HG03378 (cell line): Measurements from ENCODE around the gene DNER.
"Not testable (repeated sequence)": the region's sequence is repeated elsewhere in the genome, so short reads cannot be mapped to it uniquely, and the experiment has no call there.

Experiments used
- ATAC-seq: cut with Tn5 transposase; IDR thresholded peaks from one replicate; pipeline ENCODE4 v1.9.1; 2021; ENCODE audit warnings: mild to moderate bottlenecking, moderate library complexity; ENCODE audit not compliant: unreplicated experiment

The DNER gene

DNA sequence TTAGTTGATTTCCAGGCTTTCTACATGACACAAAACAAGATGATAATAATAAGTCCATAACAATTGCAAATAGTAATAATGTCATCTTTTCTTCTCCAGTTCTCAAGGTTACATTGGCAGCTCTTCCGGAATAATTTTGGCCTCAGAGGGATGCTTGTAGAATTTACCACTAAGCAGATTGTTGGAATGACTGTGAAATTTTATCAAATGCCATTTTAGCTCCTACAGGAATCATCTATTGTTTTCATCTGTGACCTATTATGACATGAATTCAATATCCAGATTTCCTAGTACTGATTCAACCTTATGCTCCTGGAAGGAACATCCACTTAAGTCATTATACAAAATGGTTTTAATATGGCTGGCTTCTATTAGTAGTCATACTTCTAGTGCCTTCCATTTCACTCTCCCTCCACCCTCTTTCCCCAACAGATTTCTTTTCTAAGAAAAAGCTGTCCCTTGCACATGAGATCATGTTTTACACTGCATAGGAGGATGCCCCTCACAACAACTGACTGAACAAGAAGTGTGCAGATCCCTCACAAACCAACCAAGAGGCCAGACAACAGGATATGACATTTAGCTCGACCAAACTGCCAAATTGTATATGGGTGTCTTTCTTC lies 200.0 kb downstream of the DNER start:
- ATAC-seq = no peak

DNA sequence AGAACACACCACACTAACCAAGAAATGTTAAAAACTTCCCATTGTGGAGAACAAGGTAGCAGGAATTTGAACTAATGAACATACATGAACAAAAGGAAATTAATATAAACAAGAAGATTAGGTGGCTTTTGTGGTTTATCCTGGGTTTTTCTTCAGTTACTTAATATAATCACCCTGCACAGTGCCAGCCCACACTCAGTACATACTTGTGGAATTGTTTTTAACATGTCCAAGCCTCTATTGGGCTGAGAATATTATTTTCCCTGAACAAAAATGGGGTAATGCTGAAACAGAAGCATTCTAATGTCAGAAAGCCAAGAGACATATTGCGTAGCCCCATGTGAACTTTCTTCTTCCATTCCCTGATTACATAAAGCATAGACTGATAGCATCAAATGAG lies 202.8 kb downstream of the DNER start:
- ATAC-seq = no peak

DNA sequence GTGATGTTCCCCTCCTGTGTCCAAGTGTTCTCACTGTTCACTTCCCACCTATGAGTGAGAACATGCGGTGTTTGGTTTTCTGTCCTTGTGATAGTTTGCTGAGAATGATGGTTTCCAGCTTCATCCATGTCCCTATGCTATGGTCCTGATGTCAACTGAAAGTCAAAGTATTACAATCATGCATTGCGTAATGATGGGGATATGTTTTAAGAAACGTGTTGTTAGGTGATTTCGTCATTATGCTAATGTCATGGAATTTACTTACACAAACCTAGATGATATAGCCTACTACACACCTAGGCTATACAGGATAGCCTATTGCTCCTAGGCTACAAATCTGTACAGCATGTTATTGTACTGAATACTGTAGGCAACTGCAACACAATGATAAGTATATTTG lies 207.7 kb downstream of the DNER start:
- ATAC-seq = not testable (repeated sequence)

DNA sequence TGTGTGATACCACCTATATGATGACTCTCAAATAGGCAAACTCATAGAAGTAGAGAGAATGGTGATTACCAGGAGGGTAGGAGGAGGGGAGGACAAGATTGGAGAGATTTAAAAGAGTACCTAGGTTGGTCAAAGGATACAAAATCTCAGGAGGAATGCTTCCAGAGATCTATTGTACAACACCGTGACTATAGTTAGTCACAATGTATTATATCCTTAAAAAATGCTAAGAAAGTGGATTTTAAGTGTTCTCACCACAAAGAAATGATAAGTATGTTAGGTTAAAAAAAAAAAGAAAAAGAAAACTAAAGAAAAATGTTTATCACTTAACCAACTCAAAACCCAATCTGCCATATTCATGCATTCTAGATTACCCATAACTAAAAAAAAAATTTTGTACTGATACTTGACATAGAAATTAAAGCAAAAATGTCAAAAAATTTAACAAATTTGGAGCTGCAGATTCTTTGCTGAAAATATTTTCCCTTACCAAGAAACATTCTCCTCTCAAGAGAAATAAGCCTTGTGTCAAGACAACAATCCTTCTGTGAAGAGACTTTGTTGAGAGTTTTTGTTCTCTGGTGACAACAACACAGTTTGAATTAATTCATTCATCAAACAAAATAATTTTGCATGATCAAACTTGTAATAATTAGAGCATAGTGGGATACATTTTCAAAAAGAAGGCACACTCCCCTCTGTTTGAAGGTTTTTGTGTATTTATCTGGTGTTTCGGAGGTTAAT lies 213.1 kb downstream of the DNER start:
- ATAC-seq = no peak

DNA sequence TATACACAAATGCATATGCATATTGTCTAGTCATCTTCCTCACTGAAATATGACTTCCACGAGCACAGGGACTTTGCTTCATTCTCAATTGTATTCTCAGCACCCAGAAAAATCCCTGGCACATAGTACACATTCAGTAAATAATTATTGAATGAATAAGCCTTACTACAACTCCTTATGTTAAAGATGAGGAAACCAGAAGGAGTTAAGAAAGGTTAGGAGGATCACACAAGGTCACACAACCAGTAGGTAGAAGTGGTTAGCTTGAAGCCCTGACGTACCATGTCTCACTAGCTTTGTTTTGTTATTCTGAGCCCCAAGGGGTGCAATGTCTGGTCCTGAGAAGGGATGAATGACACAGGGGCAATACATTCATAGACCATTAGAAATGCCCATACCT lies 222.3 kb downstream of the DNER start:
- ATAC-seq = no peak

DNA sequence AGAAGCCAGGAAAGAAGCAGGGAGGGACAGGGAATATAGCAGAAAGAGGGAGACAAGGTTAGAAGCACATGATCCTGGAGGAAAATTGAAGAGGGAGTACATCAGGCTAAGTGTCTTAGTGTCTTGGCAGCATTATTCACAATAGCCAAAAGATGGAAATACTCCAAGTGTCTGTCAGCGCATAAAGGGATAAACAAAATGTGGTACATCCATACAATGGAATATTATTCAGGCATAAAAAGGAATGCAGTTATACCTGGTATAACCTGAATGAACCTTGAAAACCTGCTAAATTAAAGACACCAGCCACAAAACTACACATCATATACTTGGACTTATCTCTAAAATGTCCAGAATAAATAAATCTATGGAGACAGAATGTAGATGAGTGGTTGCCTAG lies 224.2 kb downstream of the DNER start:
- ATAC-seq = no peak

DNA sequence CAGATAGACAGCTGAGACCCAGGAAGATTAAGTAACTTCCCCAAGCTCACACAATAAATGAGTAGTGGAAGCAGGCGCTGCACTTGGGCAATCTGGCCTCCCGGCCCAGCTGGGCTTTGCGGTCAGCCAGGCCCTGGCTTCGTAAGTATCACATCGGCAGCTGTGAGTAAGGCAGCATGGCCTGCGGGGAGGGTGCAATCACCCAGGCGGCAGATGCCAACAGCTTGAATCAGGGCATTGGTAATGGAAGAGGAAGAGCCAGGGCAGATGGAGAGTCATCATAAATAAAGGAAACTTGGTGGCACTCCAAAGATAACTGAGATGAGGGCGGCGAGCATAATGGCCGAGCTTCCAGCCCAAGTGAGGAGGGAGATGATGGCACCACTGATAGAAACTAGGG lies 225.3 kb downstream of the DNER start:
- ATAC-seq = no peak

DNA sequence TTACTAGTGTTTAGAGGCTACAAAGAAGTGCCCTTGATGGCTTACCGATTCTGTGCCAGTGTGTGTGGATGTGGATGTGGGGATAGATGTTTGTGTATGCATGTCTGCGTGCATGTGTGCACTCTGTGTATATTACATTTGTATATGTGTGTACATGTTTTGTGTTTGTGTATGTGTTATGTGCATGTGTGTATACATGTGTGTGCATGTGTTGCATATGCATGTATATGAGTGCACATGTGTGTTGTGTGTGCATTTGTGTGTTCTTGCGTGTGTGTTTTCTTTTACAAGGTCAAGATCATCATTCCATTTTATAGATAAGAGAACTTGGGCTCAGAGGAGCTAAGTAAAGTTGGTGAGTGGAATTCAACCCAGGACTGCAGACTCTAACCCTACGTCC lies 226.1 kb downstream of the DNER start:
- no peak for ATAC-seq

DNA sequence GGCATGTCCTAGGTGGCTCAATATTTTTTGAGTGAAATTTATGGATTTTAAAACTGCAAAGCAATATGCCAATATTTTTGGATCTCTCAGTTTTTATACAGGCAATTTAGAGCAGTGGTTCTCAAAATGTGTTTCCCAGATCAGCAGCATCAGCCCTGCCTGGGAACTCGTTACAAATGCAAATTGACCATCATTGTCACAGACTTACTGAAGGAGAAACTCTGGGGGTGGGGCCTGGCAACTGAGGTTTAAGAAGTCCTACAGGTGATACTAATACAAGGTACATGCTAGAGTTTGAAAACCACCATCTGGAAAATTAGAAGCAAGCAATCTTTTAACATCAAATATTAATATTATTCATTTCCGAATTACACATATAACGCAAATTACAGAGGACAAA lies 227.7 kb downstream of the DNER start:
- no peak for ATAC-seq

DNA sequence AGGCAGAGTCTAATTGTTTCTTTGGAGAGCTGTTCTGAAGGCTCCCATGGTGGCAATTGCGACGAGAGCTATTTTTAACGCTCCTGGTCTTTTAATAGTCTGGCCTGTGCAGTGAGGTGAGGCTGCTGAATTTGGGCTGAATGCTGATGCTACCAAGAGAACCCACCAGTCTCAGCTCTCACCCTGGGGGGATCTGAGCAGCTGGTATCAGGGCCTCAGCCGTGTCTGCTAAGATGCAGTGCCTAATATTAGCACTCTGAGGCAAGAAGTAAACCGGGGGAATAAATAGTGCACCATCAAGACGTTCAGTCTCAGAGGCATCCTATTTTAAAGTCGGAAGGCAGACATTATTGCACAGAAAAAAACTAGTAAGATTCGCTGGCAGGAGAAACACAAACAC lies 228.5 kb downstream of the DNER start:
- no peak for ATAC-seq

DNA sequence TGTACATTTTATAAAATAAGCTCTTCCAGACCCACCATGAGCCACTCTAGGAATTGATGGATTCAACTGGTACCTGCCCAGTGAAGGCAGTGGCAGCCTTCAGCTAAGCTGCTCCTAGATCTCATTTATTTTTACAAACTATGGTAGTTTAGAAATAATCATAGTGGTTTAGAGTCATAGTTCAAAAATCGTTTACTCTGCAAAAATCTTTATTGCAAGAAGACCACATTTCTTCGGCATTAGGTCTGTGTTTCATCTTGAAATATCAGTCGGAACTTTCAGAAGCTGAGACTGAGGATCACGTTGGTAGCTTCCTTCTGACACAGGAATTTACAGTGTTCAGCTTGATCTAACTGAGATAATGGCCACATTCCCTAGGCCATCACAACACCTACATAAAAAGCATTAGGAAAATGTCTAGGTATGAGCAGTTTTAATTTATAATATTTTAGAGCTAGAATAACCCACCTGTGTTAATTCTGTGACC lies 237.0 kb downstream of the DNER start:
- no peak for ATAC-seq

DNA sequence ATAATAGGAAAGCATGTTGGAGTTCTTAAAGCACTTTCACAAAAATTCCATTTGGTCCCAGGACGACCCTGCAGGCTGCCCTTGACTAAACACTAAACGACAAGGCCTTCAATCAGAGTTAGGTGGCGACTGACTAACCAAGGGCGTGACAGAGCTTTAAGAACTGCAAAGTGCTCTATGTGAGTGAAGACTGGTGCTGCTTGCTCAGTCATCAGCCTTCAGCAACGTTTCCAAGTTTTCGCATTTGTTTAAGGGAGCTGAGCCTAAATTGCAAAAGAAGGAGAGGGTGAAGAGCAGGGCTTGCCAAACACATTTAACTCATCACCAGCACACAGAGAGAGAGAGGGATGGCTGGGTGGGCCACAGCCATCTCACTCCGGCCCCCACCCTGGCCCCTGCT lies 238.6 kb downstream of the DNER start:
- ATAC-seq = no peak

DNA sequence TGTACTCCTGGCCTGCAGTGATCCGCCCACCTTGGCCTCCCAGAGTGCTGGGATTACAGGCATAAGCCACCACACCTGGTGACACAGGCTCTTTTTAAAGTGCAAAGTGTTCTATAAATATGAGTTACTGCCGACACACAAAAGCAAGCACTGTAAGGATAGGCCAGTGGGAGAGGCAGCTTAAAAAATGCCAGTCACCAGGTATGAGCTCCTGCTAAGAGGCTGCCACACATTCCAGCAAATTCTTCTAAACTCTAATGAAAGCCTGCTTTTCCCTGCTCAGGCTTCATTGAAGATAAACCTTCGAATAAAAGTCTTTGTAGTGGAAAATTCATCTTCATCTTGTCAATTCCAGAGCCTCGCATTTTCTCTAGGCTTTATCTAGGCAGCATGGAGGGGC lies 240.2 kb downstream of the DNER start:
- no peak for ATAC-seq

DNA sequence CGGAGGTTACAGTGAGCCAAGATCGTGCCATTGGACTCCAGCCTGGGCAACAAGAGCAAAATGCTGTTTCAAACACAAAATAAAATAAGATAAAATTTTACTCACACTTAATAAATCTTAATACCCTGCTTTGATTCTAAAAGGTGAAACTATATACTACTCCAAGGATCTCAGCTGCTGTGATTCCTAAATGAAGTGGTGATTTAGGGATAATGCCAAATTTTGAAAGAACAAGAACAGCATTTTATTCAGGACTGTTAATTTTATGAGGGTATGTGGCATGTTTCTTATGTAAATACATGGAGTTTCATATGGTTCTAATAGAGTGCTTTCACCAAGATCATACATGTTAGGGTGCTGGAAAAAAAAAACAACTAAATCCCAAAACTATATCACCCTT lies 243.6 kb downstream of the DNER start:
- no peak for ATAC-seq

DNA sequence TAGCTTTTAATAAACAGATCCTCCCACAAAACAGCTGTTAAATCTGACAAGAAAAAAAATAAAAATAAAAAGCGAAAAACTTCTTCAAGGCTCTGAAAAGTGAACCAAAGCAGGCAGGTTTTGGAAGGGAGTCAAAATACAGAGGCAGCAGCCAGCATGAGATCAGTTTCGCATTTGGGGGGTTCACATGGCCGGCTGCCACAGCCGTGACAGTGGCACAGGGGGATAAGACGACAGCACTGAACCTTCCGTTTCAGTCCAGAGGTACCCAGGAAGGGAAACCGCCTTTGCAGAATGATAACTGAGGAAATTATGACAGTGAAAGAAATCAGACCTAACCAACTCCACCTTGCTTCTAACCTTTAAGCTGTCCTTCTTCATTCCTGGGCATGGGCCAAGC lies 246.6 kb downstream of the DNER start:
- no peak for ATAC-seq

DNA sequence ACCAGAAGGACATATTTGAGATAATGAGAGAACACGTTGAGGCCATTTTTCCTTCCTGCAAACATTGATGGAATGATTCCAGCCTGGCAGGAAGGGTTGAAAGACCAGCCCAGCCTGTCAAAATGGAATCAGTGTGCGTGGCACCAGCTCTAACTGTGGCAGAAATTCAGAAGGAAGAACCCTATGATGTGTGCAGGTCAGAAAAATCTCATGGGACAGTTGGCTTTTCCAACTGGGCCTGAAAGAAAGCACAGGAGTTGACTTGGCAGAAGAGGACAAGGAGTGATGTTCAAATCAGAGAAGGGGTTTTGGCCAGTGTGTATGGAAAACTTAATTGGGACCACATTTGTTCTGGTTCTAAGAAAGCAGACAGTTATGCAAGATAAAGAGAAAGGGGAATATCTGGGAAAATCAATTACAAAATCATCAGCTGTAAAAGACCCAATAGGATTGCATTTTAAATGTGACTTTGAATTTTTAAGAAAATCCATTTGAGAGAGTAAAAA lies 250.5 kb downstream of the DNER start:
- no peak for ATAC-seq

DNA sequence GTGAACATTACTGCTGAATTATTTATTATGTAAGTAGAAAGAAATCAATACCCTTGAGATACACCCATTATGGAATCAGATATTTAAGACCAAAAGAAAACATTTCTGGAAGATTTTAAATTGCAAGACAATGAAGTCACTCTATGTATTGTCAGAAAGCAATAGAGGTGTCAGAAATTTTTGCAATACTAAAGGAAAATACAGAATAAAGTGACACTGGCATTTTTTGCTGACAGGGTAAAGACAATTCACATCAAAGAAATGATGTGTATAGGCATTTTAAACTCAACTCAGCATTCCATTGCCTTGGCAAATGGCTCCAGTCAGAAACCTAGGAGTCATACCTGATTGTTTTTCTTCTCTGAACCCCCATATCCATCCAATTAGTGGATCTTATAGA lies 252.2 kb downstream of the DNER start:
- no peak for ATAC-seq

DNA sequence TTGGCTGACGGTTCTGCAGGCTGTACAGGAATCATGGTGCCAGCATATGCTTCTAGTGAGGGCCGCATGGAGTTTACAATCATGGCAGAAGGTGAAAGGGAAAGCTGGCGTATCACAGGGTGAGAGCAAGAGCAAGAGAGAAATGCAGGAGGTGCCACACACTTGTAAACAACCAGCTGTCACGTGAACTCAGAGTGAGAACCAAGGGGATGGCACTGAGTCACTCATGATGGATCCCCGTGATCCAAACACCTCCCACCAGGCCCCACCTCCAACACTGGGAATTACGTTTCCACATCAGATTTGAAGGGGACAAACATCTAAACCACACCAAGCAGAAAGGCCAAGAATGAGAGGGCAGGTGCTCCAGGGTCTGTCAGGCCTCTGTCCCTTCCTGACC lies 258.3 kb downstream of the DNER start:
- no peak for ATAC-seq

DNA sequence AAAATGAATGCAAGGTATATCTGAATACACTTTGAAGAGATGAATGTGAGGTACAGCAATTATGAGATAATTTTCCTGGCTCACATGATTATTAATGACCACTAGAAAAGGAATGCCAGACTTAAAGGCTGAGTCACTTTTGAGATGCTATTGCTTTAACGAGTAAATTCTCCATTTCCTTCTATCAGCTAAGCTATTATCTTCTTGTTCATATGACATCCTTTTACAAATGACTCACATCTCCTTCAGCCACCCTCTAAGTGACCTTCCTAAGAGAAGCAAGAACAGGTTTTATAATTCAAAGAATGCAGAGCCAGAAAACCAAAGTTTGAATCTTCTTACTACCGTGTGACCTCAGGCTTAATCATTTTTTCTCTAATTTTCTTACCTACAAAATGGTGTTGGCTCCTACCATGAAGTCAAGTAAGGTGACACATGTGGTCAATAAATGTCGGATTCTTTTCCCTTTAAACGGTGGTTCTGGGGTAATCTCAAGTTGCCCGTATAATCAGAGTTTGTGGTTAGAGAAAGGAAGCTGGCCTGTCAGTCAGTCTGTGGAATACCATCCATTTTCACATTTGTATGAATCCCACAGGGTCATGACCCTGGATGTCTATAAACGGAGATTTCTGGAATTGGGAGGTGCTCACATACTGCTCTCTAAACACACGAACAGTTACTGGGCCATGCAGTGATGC lies 259.3 kb downstream of the DNER start:
- ATAC-seq = no peak

DNA sequence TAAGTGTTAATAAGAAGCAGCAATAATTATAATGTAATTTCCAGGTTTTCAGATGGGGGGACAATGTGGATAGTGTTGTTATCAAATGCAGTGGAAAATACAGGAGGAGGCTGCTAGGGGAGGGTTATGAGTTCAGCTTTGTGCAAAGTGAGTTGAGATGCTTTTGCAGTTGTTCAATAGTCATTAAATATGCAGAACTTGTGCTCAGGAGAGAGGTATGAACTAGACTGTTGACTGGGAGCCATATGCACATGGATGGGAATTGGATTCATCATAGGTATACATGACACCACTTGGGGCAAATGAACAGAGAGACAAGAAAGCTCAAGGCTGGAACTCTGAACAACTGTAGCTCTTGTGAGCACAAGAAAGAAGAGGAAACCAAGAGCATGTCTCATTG lies 261.1 kb downstream of the DNER start:
- ATAC-seq = no peak

DNA sequence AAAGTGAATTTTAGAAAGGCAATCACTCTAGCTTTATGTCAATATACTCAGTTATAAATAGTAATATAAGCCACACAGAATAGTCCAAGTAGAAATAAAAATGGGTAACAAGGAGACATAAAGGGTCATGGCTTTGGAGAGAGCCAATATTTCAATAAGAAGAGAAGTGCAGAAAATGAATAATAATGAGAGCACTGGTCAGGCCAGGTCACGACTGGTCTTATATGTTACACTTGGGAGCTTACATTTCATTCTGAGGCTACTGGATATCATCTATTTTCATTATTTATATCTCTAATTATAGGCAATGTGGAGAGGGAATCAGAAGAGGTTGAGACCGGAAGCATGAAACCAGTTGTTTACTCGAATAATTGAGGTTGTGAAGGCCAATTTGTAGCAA lies 262.5 kb downstream of the DNER start:
- no peak for ATAC-seq

DNA sequence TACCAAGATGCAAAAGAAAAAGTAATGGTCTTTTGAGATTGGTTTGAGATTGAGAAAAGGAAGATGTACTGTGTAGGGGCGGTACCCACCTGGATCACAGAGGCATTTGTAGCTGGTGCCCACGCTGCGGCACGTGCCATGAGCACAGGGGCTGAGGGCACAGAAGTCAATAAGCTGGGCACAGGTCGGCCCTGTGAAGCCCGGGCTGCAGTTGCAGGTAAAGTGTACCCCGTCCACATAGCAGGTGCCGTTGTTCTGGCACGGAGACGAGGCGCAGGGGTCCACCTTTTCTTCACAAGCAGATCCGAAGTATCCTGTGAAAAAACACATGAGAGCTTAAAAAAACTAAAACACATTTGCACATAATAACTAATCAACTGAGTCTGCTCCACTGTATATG lies 267.1 kb downstream of the DNER start:
- ATAC-seq = no peak
